B cell (primary cell): ENCODE results near the gene TGM3. TPM values are rescaled to one million over a fixed set of nuclear protein-coding genes. Genes with fewer than 3 reads are reported as not detected.

Experiments
- ATAC-seq: fragments of 200-7000 bp; cut with Tn5 transposase; one replicate; pipeline ENCODE4 v1.10.0; 2021; ENCODE audit warnings: low read depth, mild to moderate bottlenecking, moderate number of reproducible peaks, moderate library complexity
- CTCF ChIA-PET: fragments of 350-600 bp; sonication (Branson Sonifier 250); formaldehyde crosslinking; loops from one replicate; lab custom pipeline; 2021; ENCODE audit warnings: antibody characterized with exemption, inconsistent platforms; lab: Charles Lee
- POLR2A ChIA-PET: fragments of 350-600 bp; sonication (Branson Sonifier 250); formaldehyde crosslinking; loops from one replicate; lab custom pipeline; 2021; ENCODE audit warnings: antibody characterized with exemption; lab: Charles Lee
- DNase-seq: peaks from one replicate; pipeline ENCODE4 v3.0.0; 2013
- H2AFZ ChIP-seq: 2 replicates; pipeline ENCODE4 v1.6.1; 2012; ENCODE audit warnings: mild to moderate bottlenecking, low read depth, low read length; ENCODE audit not compliant: insufficient read depth, poor library complexity, severe bottlenecking
- H3K27ac ChIP-seq, 2 donors: 1 replicate in 1 of 2; 2 replicates in 1 of 2; pipeline ENCODE4 v1.5.1; 2012 to 2013; ENCODE audit warnings: low read length in 2 of 2, mild to moderate bottlenecking in 2 of 2, moderate library complexity in 1 of 2
- H3K27me3 ChIP-seq, 4 experiments: fragments of 200-600 bp in 1 of 4; sonication (generic) in 1 of 4; replicated peaks in 1 of 4; 1 replicate in 2 of 4; 2 replicates in 2 of 4; pipeline versions ENCODE4 v1.6.1 to v1.7.0; 2013 to 2016; ENCODE audit warnings: low read length in 3 of 4, mild to moderate bottlenecking in 2 of 4, mixed read lengths in 1 of 4, moderate library complexity in 1 of 4; ENCODE audit not compliant: insufficient read depth in 4 of 4, control insufficient read depth in 3 of 4; ENCODE audit errors: control extremely low read depth in 1 of 4
- H3K36me3 ChIP-seq, 2 experiments: replicated peaks in 1 of 2; 1 replicate in 1 of 2; 2 replicates in 1 of 2; pipeline versions ENCODE4 v1.6.1 to v1.7.1; 2013; ENCODE audit warnings: low read length in 1 of 2; ENCODE audit not compliant: insufficient read depth in 2 of 2, control insufficient read depth in 1 of 2; ENCODE audit errors: control extremely low read depth in 1 of 2, extremely low read depth in 1 of 2
- H3K4me1 ChIP-seq, 2 donors: fragments of 200-600 bp in 1 of 2; sonication (generic) in 1 of 2; 1 replicate in 1 of 2; 2 replicates in 1 of 2; pipeline versions ENCODE4 v1.5.1 to v1.6.1; 2013 to 2017; ENCODE audit warnings: low read length in 2 of 2; ENCODE audit not compliant: control insufficient read depth in 2 of 2, insufficient read depth in 2 of 2
- H3K4me2 ChIP-seq: replicated peaks from 2 replicates; pipeline ENCODE3; 2012; ENCODE audit warnings: mild to moderate bottlenecking, low read depth, low read length; ENCODE audit not compliant: poor library complexity, severe bottlenecking
- H3K4me3 ChIP-seq, 5 experiments: fragments of 200-600 bp in 1 of 5; sonication (generic) in 1 of 5; 1 replicate in 3 of 5; 2 replicates in 2 of 5; pipeline versions ENCODE4 v1.5.1 to v1.7.0; 2011 to 2016; ENCODE audit warnings: low read length in 4 of 5, mild to moderate bottlenecking in 4 of 5, low read depth in 2 of 5, control low read depth in 1 of 5, moderate library complexity in 1 of 5; ENCODE audit not compliant: insufficient read depth in 1 of 5; ENCODE audit errors: control extremely low read depth in 1 of 5, extremely low read depth in 1 of 5
- H3K79me2 ChIP-seq: fragments of 200-600 bp; sonication (generic); one replicate; pipeline ENCODE4 v1.6.0; 2016; ENCODE audit warnings: low read length; ENCODE audit not compliant: control insufficient read depth, insufficient read depth
- H3K9ac ChIP-seq: fragments of 200-600 bp; sonication (generic); 2 replicates; pipeline ENCODE4 v1.6.1; 2017; ENCODE audit warnings: mild to moderate bottlenecking, low read length, moderate library complexity
- H3K9me3 ChIP-seq, 3 donors: one replicate each; pipeline versions ENCODE4 v1.6.1 to v1.7.1; 2013; ENCODE audit warnings: low read length in 2 of 3; ENCODE audit not compliant: control insufficient read depth in 2 of 3, insufficient read depth in 1 of 3; ENCODE audit errors: control extremely low read depth in 1 of 3
- H4K20me1 ChIP-seq: 2 replicates; pipeline ENCODE4 v1.6.0; 2012; ENCODE audit warnings: mild to moderate bottlenecking, low read length; ENCODE audit not compliant: insufficient read depth, control insufficient read depth, poor library complexity, severe bottlenecking
- H3K27ac Mint-ChIP-seq: one replicate; pipeline ENCODE4 v1.8.0; 2021; ENCODE audit warnings: mixed read lengths
- H3K27me3 Mint-ChIP-seq: one replicate; pipeline ENCODE4 v1.8.0; 2021; ENCODE audit warnings: mixed read lengths
- H3K4me1 Mint-ChIP-seq: one replicate; pipeline ENCODE4 v1.8.0; 2021; ENCODE audit warnings: mixed read lengths
- H3K4me3 Mint-ChIP-seq: one replicate; pipeline ENCODE4 v1.8.0; 2021; ENCODE audit warnings: mixed read lengths
- H3K9me3 Mint-ChIP-seq: one replicate; pipeline ENCODE4 v1.8.0; 2022; ENCODE audit warnings: mixed read lengths; ENCODE audit not compliant: insufficient read depth
- EZH2 ChIP-seq: IDR thresholded peaks from 2 replicates; pipeline ENCODE4 v1.6.1; 2012; ENCODE audit warnings: borderline replicate concordance, low read depth, mild to moderate bottlenecking, moderate library complexity, low read length; ENCODE audit not compliant: insufficient read depth, poor library complexity, severe bottlenecking
- WGBS: methylation state at CpG from one replicate; pipeline ENCODE4 v1.1.5; 2013; ENCODE audit warnings: missing lambda C conversion rate; ENCODE audit not compliant: insufficient coverage; 5-methylcytosine and 5-hydroxymethylcytosine counted together
- intact Hi-C: fragments of 100-400 bp; cut with micrococcal nuclease; formaldehyde crosslinking; loops from one replicate; pipeline ENCODE4 v1.10.0; 2022
- polyA plus RNA-seq: library from polyadenylated mRNA; depleted of rRNA; stranded (reverse); fragments of >200 nt; gene quantifications from 2 replicates; pipeline ENCODE4 v1.2.3, GENCODE V29; 2012
- total RNA-seq, 2 donors: library from RNA; stranded (reverse); fragments of 120-200 nt in 1 of 2; gene quantifications; 1 replicate in 1 of 2; 2 replicates in 1 of 2; pipeline versions ENCODE4 v1.2.3 to v1.2.4, GENCODE V29; 2013 to 2022
- TF ChIP-seq, protein P1 (sequence below): fragments of 200-600 bp; IDR thresholded peaks from one replicate; pipeline ENCODE4 v1.8.0; 2022; ENCODE audit warnings: antibody characterized with exemption, mild to moderate bottlenecking

The TGM3 gene
- total and polyA plus RNA-seq, 2 donors (not counting 1 experiment from before 2014, with no cell fraction given): not detected

DNA sequence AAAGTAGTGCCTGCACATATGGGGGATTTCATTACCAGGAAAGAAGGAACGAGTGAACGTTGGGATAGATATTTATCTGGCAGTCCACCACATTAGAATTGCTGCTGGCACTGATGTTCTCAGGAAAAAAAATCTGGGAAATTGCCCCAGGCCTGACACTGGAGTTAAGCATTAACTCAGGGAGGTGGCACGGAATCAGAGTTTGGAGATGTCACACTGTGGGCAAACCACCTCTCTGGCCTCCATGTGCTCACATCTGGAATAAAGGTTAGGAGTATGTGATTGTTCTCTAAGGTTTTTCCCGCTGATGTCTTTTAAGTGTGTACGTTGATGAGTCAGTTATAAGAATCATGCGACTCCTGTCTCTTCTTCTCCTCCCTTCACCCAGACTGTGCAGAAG is 7.9 kb downstream of the TGM3 start:
- H4K20me1 ChIP-seq: no peaks in the 10 kb centered on the region
- H3K9ac ChIP-seq: no peak overlapping the region
- H3K4me2 ChIP-seq: no peak overlapping the region
- Mint-ChIP-seq H3K27me3 (peaks cover 7% of the 10 kb centered on the region), H3K4me1 (peaks cover 22% of the 10 kb centered on the region), H3K4me3 (no peak overlapping the region), H3K9me3 (no peaks in the 10 kb centered on the region), H3K27ac (no peak overlapping the region)
- H3K27ac ChIP-seq: no peak overlapping the region
- WGBS: 93% methylated on average over 4 of the region's 6 CpGs
- H3K4me3 ChIP-seq: no peak overlapping the region
- H3K9me3 ChIP-seq: no peaks in the 10 kb centered on the region
- H2AFZ ChIP-seq: no peak overlapping the region
- H3K79me2 ChIP-seq: no peaks in the 10 kb centered on the region
- CTCF ChIA-PET: interaction anchor here (1.1 kb wide), 1 partner anchor 45 kb away, joined by 3 read pairs; no protein-coding TSS in a partner anchor
- intact Hi-C loops: loop anchor here (5.0 kb wide), 1 partner anchor 86 kb away; no protein-coding TSS in a partner anchor
- no peaks in the 10 kb centered on the region for H3K36me3 ChIP-seq
- ATAC-seq: no peak
- peaks cover 0 to 6% (median 0%) of the 10 kb centered on the region in 4 experiments for H3K27me3 ChIP-seq
- TF ChIP-seq, protein P1, sequence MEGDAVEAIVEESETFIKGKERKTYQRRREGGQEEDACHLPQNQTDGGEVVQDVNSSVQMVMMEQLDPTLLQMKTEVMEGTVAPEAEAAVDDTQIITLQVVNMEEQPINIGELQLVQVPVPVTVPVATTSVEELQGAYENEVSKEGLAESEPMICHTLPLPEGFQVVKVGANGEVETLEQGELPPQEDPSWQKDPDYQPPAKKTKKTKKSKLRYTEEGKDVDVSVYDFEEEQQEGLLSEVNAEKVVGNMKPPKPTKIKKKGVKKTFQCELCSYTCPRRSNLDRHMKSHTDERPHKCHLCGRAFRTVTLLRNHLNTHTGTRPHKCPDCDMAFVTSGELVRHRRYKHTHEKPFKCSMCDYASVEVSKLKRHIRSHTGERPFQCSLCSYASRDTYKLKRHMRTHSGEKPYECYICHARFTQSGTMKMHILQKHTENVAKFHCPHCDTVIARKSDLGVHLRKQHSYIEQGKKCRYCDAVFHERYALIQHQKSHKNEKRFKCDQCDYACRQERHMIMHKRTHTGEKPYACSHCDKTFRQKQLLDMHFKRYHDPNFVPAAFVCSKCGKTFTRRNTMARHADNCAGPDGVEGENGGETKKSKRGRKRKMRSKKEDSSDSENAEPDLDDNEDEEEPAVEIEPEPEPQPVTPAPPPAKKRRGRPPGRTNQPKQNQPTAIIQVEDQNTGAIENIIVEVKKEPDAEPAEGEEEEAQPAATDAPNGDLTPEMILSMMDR: no peak
- no peak for TF ChIP-seq EZH2
- no peak for DNase-seq
- peaks cover 23 to 24% of the 10 kb centered on the region in 2 donors for H3K4me1 ChIP-seq
- POLR2A ChIA-PET: no interaction called here

DNA sequence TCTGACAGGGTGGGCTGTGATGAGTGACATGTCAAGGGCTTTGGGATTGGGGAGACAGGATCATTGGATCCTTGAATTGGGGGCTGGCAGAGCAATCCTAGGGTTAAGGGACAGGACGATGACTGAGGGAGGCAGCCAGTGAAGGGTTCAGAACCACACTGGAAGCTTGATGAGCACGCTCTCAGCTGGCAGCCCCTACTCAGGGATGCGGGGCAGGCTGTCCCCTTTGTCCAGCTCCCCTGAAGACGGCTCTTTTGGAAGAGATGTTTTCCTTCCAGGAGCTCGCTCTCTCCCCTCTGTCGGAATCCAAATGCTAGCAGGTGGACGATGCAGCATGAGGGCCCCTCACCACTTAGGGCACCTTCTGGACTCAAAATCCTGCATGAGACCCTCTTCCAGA is 8.4 kb downstream of the TGM3 start:
- Histone ChIP-seq H3K9ac (no peak overlapping the region), H2AFZ (no peak overlapping the region), H3K4me2 (no peak overlapping the region), H3K9me3 (no peaks in the 10 kb centered on the region), H3K27ac (no peak overlapping the region), H4K20me1 (no peaks in the 10 kb centered on the region), H3K36me3 (no peaks in the 10 kb centered on the region), H3K79me2 (no peaks in the 10 kb centered on the region), H3K27me3 (peaks cover 0 to 6% (median 0%) of the 10 kb centered on the region in 4 experiments), H3K4me3 (no peak overlapping the region), H3K4me1 (peaks cover 23 to 24% of the 10 kb centered on the region in 2 donors)
- no peak for TF ChIP-seq EZH2
- TF ChIP-seq, protein P1: no peak
- ATAC-seq: no peak
- DNase-seq: no peak
- H3K9me3 Mint-ChIP-seq: no peaks in the 10 kb centered on the region
- H3K27ac Mint-ChIP-seq: no peak overlapping the region
- ChIA-PET POLR2A (no interaction called here), CTCF (no interaction called here)
- H3K4me3 Mint-ChIP-seq: no peak overlapping the region
- WGBS: 75% methylated on average over 7 of the region's 7 CpGs
- peaks cover 7% of the 10 kb centered on the region for H3K27me3 Mint-ChIP-seq
- H3K4me1 Mint-ChIP-seq: peaks cover 22% of the 10 kb centered on the region
- intact Hi-C loops: loop anchor here (5.0 kb wide), 1 partner anchor 87 kb away; no protein-coding TSS in a partner anchor
